GM19043 (cell line): Measurements from ENCODE around the gene DENND1B.
"Not testable (repeated sequence)": the region's sequence is repeated elsewhere in the genome, so short reads cannot be mapped to it uniquely, and the experiment has no call there.

Experiments
- ATAC-seq: cut with Tn5 transposase; IDR thresholded peaks from one replicate; pipeline ENCODE4 v1.9.1; 2021; ENCODE audit warnings: low read depth; ENCODE audit not compliant: unreplicated experiment

The DENND1B gene

DNA sequence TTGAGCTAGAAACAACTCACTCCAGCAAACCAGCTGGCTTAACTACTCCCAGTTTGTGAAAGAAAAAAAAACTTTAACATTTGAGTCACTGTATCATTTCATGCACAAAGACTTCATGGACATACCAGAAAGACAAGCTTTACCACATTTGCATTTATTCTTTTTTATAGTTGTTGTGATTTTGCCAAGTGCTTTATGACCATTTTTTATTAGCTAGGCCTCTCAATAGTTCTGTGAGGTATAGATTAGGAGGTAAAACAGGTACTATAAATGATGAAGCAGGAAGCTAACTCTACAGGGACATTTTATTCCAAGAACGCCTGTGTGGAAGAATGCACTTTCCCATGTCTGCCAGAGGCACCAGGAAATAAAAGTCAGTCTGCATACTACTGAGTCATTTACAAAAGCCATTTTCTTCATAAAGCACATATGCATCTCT, 8.2 kb upstream of the DENND1B start:
- ATAC-seq = no peak

DNA sequence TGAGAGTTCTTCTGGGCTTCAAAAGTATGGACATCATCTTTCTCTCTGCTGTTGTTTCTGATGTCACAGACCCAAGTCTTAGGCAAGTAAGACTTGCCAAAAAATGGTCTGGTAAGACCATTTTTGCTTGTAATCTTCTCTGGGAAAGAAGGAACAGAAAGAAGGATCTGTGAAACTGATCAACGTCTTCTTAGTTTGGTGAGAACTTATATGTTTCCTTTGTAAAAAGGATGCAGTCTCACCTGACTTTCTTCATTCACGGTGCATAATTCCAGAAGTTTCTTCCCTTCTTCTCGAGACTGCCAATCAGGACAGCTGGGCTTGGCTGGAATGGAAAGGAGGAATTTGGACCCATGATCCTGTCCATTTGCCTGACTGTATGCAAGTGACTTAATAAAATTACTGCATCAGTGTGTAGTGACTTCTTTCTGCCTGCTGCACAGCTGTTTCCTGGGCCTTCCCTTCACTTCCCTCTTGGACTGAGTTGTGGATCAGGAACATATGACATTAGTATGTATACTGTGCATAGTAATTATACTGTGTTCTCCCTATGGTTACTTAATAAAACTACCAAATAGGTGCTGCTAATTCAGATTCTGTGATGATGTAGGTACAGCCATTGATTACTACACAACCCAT, 7.6 kb upstream of the DENND1B start:
- no peak for ATAC-seq

DNA sequence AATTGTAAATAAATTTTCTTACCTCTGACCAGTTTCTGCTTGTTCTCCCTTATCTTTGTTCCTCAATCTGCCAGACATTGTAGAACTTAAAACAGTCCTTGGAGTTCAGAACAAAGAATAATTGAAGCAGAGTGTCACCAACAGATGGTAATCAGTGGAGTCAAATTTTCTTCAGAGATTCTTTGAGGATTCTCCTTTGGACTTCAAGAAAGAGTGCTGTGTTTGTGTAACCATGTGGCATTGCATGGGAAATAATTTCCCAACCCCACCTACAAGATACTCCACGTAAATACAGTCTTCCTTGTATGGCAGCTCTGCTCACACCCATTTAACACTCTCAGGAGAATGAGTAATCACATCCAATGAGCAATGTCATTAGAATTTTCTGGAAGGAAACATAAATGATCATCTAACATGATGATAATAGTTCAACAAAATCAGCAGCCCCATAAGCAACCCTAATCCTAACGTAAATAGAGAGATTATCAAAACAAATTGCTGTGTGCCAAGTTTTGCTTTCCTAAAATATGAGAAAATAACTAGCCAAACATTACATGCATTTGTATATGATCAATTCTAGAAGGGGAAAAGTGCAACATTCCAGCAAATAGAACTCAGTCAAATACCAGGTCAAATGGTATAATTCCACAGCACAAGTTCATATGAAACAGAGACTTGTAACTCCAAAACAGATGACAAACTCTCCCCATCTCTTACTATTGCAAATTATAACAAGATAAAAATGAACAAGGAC, 6.9 kb upstream of the DENND1B start:
- ATAC-seq = no peak

DNA sequence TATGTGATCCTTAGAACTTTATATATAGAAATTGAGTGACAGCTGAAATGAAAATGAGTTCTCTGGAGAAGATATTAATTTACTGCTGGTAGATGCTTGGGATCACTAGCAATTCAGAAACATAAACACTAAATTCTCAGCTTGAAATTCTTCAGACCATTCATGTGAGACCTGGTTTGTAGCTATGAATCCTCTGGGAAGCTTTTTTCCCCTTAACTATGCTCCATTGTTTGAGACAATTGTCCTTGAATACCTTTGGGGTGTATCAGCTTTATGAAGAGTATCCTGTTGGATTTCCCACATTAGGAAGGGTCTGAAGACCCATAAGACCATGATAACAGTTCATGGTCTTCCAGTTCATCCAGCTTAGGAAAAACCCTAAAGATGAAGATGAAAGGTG, 4.6 kb upstream of the DENND1B start:
- no peak for ATAC-seq

DNA sequence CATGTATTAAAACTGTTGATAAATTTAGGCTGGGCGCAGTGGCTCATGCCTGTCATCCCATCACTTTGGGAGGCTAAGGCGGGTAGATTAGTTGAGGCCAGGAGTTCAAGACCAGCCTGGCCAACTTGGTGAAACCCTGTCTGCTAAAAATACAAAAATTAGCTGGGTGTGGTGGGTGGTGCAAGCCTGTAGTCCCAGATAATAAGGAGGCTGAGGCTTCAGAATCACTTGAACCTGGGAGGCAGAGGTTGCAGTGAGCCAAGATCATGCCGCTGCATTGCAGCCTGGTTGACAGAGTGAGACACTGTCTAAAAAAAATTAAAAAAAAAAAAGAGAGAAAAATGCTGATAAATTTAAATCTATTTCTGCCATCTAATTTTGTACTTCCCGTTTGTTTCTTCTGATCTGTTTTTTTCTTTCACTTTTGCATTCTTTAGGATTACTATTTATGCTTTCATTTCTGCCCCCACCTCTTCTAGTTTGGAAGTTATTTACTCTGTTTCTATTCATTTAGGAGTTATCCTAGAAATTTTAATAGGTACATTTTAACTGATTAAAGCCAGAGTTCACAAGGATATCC, 3.2 kb upstream of the DENND1B start:
- ATAC-seq = no peak

DNA sequence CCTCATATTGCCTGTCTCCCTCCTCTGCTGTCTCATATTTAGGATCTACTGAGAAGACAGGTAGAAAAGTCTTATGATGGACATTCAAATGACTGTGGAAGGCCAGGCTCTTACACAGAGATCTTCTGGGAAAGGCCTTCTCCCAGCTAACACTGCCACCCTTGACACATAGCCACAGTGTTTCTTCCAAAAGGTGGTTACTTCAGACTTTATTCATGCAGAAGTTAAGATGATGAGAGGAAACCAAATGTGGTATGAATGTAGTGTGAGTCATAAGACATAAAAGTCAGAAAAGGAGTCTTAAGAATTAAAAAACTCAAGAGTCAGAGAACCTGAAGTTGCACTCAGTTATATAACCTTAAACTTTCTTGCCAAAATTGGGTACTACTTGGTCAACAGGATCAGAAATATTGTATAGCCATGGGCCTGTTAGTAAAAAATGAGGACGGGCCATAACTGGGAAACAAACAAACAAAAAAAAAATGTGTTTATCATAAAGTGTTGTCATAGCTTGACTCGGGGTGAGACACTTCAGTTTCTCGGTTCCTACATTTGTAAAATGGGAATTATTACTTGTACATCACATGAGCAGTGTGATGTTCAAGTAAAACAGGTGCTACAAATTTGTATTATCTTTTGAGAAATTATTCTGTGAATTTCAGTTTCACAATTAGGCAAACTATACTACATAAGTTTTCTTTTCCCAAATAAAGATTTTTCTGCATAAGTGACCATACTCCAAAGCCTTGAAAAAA, 1.2 kb upstream of the DENND1B start:
- peak; percentile 28 for ATAC-seq

DNA sequence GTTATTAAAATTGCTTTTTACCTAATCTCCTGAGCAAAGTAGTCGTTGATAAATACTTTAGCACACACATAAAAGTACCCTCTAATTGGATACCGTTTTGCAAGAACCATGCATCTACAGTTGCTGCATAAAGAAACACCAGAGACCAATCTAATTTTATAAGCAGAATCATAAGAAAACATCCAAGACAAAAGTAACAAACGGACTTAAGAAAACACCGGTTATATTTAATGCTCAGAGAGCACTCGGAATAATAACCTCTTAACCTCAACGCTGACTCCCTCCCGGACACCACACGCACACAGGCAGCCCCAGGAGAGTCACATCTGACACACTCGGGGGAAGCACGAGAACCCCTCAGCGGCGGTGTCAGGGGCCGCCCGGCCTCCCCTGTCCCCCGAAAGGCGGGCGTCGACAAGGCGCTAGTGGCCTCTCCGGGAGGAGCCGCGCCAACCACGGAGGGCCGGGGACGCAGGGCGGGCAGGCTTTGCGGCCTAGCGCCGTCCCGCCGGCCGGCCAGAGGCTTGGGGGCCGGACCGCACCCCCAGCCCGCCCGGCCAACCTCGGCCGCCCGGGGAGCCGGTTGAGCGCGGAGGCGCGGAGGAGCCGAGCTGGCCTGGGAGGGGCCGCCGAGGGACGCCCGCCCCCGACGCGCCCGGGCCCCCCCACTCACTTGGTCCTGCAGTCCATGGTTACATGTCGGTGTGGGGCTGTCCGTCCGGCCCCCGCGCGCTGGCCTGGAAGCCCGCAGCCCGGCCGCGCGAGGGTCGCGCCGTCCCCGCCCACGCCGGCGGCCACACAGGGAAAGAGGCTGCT, 606 bp downstream of the DENND1B start:
- peak; percentile 24 for ATAC-seq

DNA sequence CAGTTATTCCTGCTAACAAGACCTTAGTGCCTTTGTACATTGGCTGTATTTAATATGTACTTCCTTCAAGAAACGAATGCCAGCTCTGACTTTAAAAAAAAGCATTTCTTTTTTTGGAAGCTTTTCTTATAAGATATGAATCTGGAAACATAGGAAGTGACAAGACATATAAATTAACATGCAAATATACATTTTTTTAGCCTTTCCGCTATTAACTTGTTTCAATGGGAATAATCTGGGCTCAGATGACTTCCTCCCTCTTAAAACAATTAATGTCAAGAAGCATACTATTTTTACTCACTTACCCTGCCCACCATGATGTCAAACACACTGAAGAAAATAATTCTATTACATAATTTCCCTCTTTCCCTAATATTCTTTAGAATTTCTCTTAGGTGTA, 1.4 kb downstream of the DENND1B start:
- no peak for ATAC-seq

DNA sequence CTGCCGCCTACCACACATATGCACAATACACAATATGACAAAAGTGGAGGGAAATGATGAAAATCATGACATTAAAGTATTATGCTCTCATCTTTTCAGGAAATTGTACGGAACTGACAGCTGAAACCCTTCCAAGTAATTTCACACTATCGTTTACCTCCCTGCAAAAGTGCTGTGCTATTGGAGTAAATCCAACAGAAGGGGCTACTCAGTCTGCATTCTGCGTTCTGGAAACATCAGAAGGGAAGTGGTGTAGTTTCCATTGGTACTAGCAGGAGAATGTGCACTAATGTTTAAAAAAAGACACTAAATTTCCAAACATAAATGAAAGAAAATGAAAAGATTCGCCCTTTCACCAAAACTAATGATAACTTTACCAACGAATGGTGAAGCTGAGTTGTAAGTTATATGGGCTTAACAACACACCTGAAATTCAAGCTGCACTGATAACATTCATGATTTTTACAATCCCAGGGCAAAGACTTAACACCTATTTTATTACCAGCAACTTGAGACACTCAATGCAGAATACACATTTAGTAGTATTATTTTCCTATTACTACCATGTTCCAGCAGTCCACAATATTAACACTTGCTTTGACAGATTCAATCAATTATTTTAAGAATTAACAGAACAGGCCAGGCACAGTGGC, 3.2 kb downstream of the DENND1B start:
- ATAC-seq = no peak

DNA sequence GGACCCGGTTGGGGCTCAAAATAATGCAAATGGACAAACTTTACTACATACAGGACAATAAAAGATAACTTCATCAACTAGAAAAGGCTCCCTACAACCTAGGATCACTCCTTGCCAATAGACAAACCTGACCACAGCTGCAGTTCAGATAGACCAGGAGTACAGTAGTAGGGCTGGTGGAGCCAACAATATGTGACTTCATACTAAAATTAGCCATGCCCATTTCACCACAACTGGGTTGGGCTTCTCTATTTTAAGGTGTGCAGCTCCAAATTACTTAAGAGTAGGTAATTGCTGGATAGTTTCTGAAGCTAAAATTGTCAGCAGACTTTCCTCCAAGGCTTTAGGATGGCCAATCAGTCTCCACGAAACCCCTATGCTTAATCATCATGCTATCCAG, 3.9 kb downstream of the DENND1B start:
- no peak for ATAC-seq

DNA sequence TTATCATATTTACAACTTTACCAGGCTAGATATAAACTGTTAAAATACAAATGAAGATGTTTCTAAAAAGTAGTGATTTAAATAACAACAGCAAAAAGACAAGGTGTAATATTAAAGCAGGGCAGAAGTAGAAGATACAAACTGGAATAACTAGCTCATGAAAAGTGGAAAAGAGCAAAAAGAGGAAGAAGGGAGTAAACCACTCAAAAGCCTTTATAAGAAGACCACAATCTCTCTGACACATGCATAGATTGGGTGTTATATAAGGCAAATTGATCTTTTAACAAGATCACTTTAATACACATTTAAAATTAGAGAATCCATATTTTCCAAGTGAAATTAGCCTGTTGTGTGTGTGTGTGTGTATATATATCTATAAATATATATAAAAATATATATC, 5.0 kb downstream of the DENND1B start:
- ATAC-seq = no peak

DNA sequence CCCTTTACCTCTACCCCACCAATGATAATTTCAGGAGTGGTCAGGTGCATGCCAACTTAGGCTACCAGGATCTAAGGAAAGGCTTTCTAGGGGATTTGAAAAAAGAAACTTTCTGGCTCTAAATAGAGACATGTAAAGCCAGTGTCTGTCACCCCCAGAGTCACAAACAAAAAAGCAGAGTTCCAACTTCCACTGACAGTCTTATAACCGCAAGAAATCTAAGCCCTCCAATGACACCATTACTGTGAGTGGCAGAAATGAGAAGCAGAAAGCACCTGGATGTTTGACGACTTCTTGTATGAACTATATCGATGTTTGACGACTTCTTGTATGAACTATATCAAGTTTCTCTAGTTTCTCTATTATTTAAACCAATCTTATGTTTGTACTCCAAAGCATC, 6.0 kb downstream of the DENND1B start:
- ATAC-seq = no peak

DNA sequence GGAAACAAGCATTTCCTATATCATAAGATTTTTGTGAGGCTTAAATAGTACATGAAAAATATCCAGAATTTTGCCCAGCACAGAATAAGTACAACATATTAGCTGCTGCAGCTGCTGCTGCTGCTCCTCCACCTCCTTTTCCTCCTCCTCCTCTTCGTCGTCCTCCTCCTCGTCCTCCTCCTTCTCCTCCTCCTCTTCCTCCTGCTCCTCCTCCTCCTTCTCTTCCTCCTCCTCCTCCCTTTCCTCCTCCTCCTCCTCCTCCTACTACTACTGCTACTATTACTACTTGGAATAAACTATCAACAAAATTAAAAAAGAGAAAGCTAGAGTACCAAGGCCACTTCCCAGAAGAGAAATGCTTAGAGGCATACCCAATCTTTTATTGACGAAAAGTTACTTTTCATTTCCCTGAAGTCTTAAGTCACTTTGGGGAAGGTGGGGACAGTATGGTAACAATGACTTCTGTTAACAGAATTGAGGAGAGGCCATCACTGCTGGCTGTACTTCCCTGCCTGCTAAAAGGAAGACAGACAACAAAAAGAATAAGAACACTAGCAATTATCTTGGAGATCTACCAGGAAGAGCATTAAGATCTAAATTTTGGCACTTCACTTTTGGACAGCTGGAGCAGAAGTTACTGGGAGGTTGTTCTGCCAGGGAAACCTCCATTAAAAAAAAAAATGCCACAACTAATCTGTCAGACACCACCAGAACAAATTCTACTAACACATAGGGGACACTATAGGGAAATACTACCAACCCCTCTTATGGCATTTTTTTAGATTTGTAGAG, 7.1 kb downstream of the DENND1B start:
- no peak for ATAC-seq

DNA sequence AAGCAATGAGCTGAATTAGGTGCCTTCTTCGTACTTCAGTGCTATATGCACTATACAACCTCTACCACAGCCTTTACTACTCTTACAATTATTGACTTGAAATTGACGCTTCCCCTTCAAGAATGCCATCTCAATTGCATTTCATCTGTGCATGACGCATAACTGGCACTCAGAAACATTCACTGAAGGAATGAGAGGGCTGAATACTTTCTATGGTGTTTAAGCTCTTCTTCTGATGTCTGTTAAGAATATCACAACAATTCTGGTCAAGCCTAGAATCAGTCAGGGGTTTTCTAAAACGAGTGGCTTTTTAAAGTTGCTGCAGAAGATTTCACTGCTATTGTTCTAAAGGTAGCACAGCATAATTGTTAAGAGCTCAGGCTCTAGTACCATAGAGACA, 11.5 kb downstream of the DENND1B start:
- no peak for ATAC-seq

DNA sequence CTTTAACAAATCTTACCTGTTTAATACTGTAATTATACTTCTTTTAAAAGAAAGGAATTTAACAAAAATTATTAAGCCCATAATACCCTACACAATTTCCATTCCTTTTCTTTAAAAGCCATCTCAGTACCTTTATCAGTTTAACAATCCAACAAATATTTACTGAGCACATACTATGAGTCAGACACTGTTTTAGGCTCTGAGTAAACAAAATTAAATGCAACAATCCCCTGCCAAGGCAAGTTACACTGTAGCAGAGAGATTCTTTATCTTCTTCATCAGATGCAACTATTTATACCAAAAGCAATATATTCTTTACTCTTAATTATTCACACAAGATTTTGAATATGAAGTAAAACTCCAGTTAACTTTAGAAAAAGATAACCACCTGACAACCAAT, 12.0 kb downstream of the DENND1B start:
- no peak for ATAC-seq

DNA sequence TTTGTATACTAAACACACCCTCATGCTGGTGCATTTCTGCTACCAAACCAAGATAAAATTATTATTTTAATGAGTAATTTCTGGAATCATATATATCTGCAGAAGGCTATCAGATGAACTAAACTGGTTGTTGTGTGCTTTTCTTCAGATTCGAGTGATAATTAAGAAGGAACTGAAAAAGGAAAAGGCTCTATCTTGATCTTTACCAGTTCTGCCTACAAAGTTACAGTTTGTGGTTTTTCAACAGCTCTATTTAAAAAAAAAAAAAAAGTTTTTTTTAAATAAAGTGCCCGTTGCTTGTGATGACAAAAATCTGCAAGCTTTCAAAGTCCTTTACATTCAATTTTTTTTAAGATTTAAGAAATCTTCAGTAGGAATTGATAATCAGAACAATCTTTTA, 13.6 kb downstream of the DENND1B start:
- no peak for ATAC-seq

DNA sequence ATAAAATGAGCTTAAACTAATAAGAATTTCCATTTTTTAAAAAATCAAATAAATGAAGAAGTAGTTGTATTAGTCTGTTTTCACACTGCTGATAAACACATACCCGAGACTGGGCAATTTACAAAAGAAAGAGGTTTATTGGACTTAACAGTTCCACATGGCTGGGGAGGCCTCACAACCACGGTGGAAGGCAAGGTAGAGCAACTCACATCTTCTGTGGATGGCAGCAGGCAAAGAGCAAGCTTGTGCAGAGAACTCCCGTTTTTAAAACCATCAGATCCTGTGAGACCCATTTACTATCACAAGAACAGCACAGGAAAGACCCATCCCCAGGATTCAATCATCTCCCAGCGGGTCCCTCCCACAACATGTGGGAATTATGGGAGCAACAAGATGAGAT, 19.7 kb downstream of the DENND1B start:
- ATAC-seq = not testable (repeated sequence)

DNA sequence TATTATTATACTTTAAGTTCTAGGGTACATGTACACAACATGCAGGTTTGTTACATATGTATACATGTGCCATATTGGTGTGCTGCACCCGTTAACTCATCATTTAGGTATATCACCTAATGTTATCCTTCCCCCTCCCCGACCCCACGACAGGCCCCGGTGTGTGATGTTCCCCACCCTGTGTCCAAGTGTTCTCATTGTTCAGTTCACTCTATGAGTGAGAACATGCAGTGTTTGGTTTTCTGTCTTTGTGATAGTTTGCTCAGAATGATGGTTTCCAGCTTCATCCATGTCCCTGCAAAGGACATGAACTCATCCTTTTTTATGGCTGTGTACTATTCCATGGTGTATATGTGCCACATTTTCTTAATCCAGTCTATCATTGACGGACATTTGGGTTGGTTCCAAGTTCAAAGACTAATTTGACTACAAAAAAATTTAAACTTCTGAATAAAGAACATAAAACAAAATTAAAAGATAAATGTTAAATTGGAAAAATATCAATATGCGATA, 22.6 kb downstream of the DENND1B start:
- ATAC-seq = not testable (repeated sequence)

DNA sequence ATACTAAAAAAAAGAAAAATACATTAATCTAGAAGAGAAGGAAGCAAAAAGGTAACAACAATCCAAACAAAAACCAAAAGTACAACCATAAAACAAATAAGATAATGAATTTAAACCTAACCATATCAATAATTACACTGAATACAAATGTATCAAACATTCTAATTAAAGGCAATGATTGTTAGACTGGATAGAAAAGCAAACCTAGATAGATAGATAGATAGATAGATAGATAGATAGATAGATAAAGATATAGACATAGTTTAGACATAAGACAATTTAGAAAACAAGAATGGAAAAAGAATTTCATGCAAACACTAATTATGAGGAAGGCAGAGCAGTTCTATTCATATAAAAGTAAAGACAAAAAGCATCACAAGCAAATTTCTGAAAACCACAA, 24.9 kb downstream of the DENND1B start:
- no peak for ATAC-seq
